B cell (primary cell): ENCODE measurements around the gene HLA-DOB. TPM values are rescaled to one million over a fixed set of nuclear protein-coding genes. Genes with fewer than 3 reads are reported as not detected.

Source experiments
- ATAC-seq: fragments of 200-7000 bp; cut with Tn5 transposase; one replicate; pipeline ENCODE4 v1.10.0; 2021; ENCODE audit warnings: low read depth, mild to moderate bottlenecking, moderate number of reproducible peaks, moderate library complexity
- CTCF ChIA-PET: fragments of 350-600 bp; sonication (Branson Sonifier 250); formaldehyde crosslinking; loops from one replicate; lab custom pipeline; 2021; ENCODE audit warnings: antibody characterized with exemption, inconsistent platforms; lab: Charles Lee
- POLR2A ChIA-PET: fragments of 350-600 bp; sonication (Branson Sonifier 250); formaldehyde crosslinking; loops from one replicate; lab custom pipeline; 2021; ENCODE audit warnings: antibody characterized with exemption; lab: Charles Lee
- DNase-seq: peaks from one replicate; pipeline ENCODE4 v3.0.0; 2013
- H2AFZ ChIP-seq: 2 replicates; pipeline ENCODE4 v1.6.1; 2012; ENCODE audit warnings: mild to moderate bottlenecking, low read depth, low read length; ENCODE audit not compliant: insufficient read depth, poor library complexity, severe bottlenecking
- H3K27ac ChIP-seq, 2 donors: 1 replicate in 1 of 2; 2 replicates in 1 of 2; pipeline ENCODE4 v1.5.1; 2012 to 2013; ENCODE audit warnings: low read length in 2 of 2, mild to moderate bottlenecking in 2 of 2, moderate library complexity in 1 of 2
- H3K27me3 ChIP-seq, 4 experiments: fragments of 200-600 bp in 1 of 4; sonication (generic) in 1 of 4; replicated peaks in 1 of 4; 1 replicate in 2 of 4; 2 replicates in 2 of 4; pipeline versions ENCODE4 v1.6.1 to v1.7.0; 2013 to 2016; ENCODE audit warnings: low read length in 3 of 4, mild to moderate bottlenecking in 2 of 4, mixed read lengths in 1 of 4, moderate library complexity in 1 of 4; ENCODE audit not compliant: insufficient read depth in 4 of 4, control insufficient read depth in 3 of 4; ENCODE audit errors: control extremely low read depth in 1 of 4
- H3K36me3 ChIP-seq, 2 experiments: replicated peaks in 1 of 2; 1 replicate in 1 of 2; 2 replicates in 1 of 2; pipeline versions ENCODE4 v1.6.1 to v1.7.1; 2013; ENCODE audit warnings: low read length in 1 of 2; ENCODE audit not compliant: insufficient read depth in 2 of 2, control insufficient read depth in 1 of 2; ENCODE audit errors: control extremely low read depth in 1 of 2, extremely low read depth in 1 of 2
- H3K4me1 ChIP-seq, 2 donors: fragments of 200-600 bp in 1 of 2; sonication (generic) in 1 of 2; 1 replicate in 1 of 2; 2 replicates in 1 of 2; pipeline versions ENCODE4 v1.5.1 to v1.6.1; 2013 to 2017; ENCODE audit warnings: low read length in 2 of 2; ENCODE audit not compliant: control insufficient read depth in 2 of 2, insufficient read depth in 2 of 2
- H3K4me2 ChIP-seq: replicated peaks from 2 replicates; pipeline ENCODE3; 2012; ENCODE audit warnings: mild to moderate bottlenecking, low read depth, low read length; ENCODE audit not compliant: poor library complexity, severe bottlenecking
- H3K4me3 ChIP-seq, 5 experiments: fragments of 200-600 bp in 1 of 5; sonication (generic) in 1 of 5; 1 replicate in 3 of 5; 2 replicates in 2 of 5; pipeline versions ENCODE4 v1.5.1 to v1.7.0; 2011 to 2016; ENCODE audit warnings: low read length in 4 of 5, mild to moderate bottlenecking in 4 of 5, low read depth in 2 of 5, control low read depth in 1 of 5, moderate library complexity in 1 of 5; ENCODE audit not compliant: insufficient read depth in 1 of 5; ENCODE audit errors: control extremely low read depth in 1 of 5, extremely low read depth in 1 of 5
- H3K79me2 ChIP-seq: fragments of 200-600 bp; sonication (generic); one replicate; pipeline ENCODE4 v1.6.0; 2016; ENCODE audit warnings: low read length; ENCODE audit not compliant: control insufficient read depth, insufficient read depth
- H3K9ac ChIP-seq: fragments of 200-600 bp; sonication (generic); 2 replicates; pipeline ENCODE4 v1.6.1; 2017; ENCODE audit warnings: mild to moderate bottlenecking, low read length, moderate library complexity
- H3K9me3 ChIP-seq, 3 donors: one replicate each; pipeline versions ENCODE4 v1.6.1 to v1.7.1; 2013; ENCODE audit warnings: low read length in 2 of 3; ENCODE audit not compliant: control insufficient read depth in 2 of 3, insufficient read depth in 1 of 3; ENCODE audit errors: control extremely low read depth in 1 of 3
- H4K20me1 ChIP-seq: 2 replicates; pipeline ENCODE4 v1.6.0; 2012; ENCODE audit warnings: mild to moderate bottlenecking, low read length; ENCODE audit not compliant: insufficient read depth, control insufficient read depth, poor library complexity, severe bottlenecking
- H3K27ac Mint-ChIP-seq: one replicate; pipeline ENCODE4 v1.8.0; 2021; ENCODE audit warnings: mixed read lengths
- H3K27me3 Mint-ChIP-seq: one replicate; pipeline ENCODE4 v1.8.0; 2021; ENCODE audit warnings: mixed read lengths
- H3K4me1 Mint-ChIP-seq: one replicate; pipeline ENCODE4 v1.8.0; 2021; ENCODE audit warnings: mixed read lengths
- H3K4me3 Mint-ChIP-seq: one replicate; pipeline ENCODE4 v1.8.0; 2021; ENCODE audit warnings: mixed read lengths
- H3K9me3 Mint-ChIP-seq: one replicate; pipeline ENCODE4 v1.8.0; 2022; ENCODE audit warnings: mixed read lengths; ENCODE audit not compliant: insufficient read depth
- CTCF ChIP-seq: fragments of 200-600 bp; IDR thresholded peaks from one replicate; pipeline ENCODE4 v1.8.0; 2022; ENCODE audit warnings: antibody characterized with exemption, mild to moderate bottlenecking
- EZH2 ChIP-seq: IDR thresholded peaks from 2 replicates; pipeline ENCODE4 v1.6.1; 2012; ENCODE audit warnings: borderline replicate concordance, low read depth, mild to moderate bottlenecking, moderate library complexity, low read length; ENCODE audit not compliant: insufficient read depth, poor library complexity, severe bottlenecking
- WGBS: methylation state at CpG from one replicate; pipeline ENCODE4 v1.1.5; 2013; ENCODE audit warnings: missing lambda C conversion rate; ENCODE audit not compliant: insufficient coverage; 5-methylcytosine and 5-hydroxymethylcytosine counted together
- intact Hi-C: fragments of 100-400 bp; cut with micrococcal nuclease; formaldehyde crosslinking; loops from one replicate; pipeline ENCODE4 v1.10.0; 2022
- polyA plus RNA-seq: library from polyadenylated mRNA; depleted of rRNA; stranded (reverse); fragments of >200 nt; gene quantifications from 2 replicates; pipeline ENCODE4 v1.2.3, GENCODE V29; 2012
- total RNA-seq, 2 donors: library from RNA; stranded (reverse); fragments of 120-200 nt in 1 of 2; gene quantifications; 1 replicate in 1 of 2; 2 replicates in 1 of 2; pipeline versions ENCODE4 v1.2.3 to v1.2.4, GENCODE V29; 2013 to 2022

HLA-DOB gene
- total and polyA plus RNA-seq, 2 donors (not counting 1 experiment from before 2014, with no cell fraction given) = 109 to 231 TPM

- Histone ChIP-seq H3K4me1 (peaks cover 69 to 77% of the 10 kb centered on the region in 2 donors), H3K36me3 (peaks cover 20 to 64% of the 10 kb centered on the region in 2 experiments), H4K20me1 (peaks cover 16% of the 10 kb centered on the region), H3K9me3 (no peaks in the 10 kb centered on the region), H3K27ac (peak overlapping the region in 1 of 2 donors; percentile 99), H2AFZ (no peak overlapping the region), H3K27me3 (no peaks in the 10 kb centered on the region), H3K4me3 (peak overlapping the region in 1 of 5 experiments; percentile 94), H3K79me2 (peaks cover 100% of the 10 kb centered on the region), H3K9ac (peak overlapping the region; percentile 99), H3K4me2 (peak overlapping the region; percentile 82)
- H3K4me3 Mint-ChIP-seq = peak overlapping the region; percentile 99
- H3K9me3 Mint-ChIP-seq = no peaks in the 10 kb centered on the region
- no peak for DNase-seq
- ChIA-PET CTCF (interaction anchor here (0.6 to 3.7 kb wide), 6 partner anchors 10 to 437 kb away, joined by 3 to 31 read pairs (median 6); partner anchors contain the start of gene TAP2), POLR2A (interaction anchor here (0.7 to 0.8 kb wide), 3 partner anchors 13 to 724 kb away, joined by 3 to 4 read pairs (median 4); partner anchors contain the start of gene TAP2)
- H3K27ac Mint-ChIP-seq = peak overlapping the region; percentile 86
- TF ChIP-seq EZH2 (no peak), CTCF (no peak)
- WGBS = 86% methylated on average over 1 of the region's 4 CpGs
- peaks cover 78% of the 10 kb centered on the region for H3K4me1 Mint-ChIP-seq
- intact Hi-C loops = no loop called here
- no peaks in the 10 kb centered on the region for H3K27me3 Mint-ChIP-seq
- ATAC-seq = no peak
Measured at GRCh38 chr6:32851025-32851424, 34.2 kb upstream of the HLA-DOB start.

- CTCF ChIA-PET = interaction anchor here (0.7 to 3.7 kb wide), 3 partner anchors 10 to 135 kb away, joined by 3 to 31 read pairs (median 5); partner anchors contain the start of gene TAP2
- intact Hi-C loops = no loop called here
- Histone ChIP-seq H3K79me2 (peaks cover 99% of the 10 kb centered on the region), H3K27ac (peak overlapping the region in 1 of 2 donors; percentile 37), H3K4me2 (no peak overlapping the region), H3K4me3 (no peak overlapping the region), H4K20me1 (peaks cover 25% of the 10 kb centered on the region), H3K9me3 (no peaks in the 10 kb centered on the region), H3K36me3 (peaks cover 18 to 72% of the 10 kb centered on the region in 2 experiments), H2AFZ (no peak overlapping the region), H3K4me1 (peaks cover 60 to 73% of the 10 kb centered on the region in 2 donors), H3K9ac (no peak overlapping the region), H3K27me3 (no peaks in the 10 kb centered on the region)
- ATAC-seq (no peak), DNase-seq (no peak)
- POLR2A ChIA-PET = interaction anchor here (0.7 kb wide), 1 partner anchor 162 kb away, joined by 3 read pairs; no protein-coding TSS in a partner anchor
- peak overlapping the region; percentile 66 for H3K27ac Mint-ChIP-seq
- no peak for TF ChIP-seq CTCF
- TF ChIP-seq EZH2 = no peak
- peaks cover 76% of the 10 kb centered on the region for H3K4me1 Mint-ChIP-seq
- no peaks in the 10 kb centered on the region for H3K27me3 Mint-ChIP-seq
- 75% methylated on average over 6 of the region's 6 CpGs for WGBS
- peak overlapping the region; percentile 38 for H3K4me3 Mint-ChIP-seq
- no peaks in the 10 kb centered on the region for H3K9me3 Mint-ChIP-seq
Measured at GRCh38 chr6:32849126-32849525, 32.3 kb upstream of the HLA-DOB start.
